Activated T-cell treated with anti-CD3 and anti-CD28 coated beads, Interleukin-2, amount 50 U/mL, for 1 hour (primary cell): ENCODE measurements around the gene TMEM132D.

ENCODE experiments used
- DNase-seq: peaks from one replicate; pipeline ENCODE4 v3.0.0-alpha.2; 2020

TMEM132D gene

DNA sequence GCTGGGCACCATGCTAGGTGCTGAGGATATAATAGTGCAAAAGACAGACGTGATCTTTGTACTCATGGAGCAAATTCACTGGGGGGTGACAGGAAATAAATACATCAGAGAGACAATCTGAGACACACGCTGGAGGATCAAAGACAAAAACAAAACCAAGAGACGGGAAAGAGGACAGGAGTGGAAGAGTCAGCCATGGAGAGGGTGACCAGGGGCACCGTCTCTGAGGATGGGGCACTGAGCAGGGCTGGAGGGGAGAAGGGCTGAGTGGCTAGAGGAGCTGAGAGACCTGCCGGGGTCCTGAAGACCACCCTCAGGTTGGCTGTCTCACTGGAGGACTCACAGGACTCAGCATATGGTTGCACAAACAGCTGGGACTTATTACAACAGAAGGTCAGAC, 81.9 kb downstream of the TMEM132D start:
- no peak for DNase-seq

DNA sequence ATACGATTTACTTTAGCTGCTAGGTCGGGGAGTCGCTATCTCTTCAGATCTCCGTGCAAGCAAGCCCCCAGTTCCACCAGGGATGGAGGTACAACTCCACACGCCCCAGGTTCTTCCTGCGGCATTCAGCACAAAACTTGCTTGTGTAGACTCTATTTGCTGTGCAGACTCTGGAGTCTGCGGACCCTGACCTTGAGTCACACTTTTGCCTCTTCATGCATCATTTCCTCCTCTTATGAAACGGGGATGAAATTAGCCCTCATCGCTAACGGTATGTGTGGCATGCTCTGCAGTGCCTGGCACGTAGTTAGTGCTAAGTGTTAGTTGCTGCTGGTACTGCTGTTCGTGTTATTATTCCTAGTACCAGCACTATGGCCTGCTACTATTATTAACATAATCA, 84.4 kb downstream of the TMEM132D start:
- no peak for DNase-seq

DNA sequence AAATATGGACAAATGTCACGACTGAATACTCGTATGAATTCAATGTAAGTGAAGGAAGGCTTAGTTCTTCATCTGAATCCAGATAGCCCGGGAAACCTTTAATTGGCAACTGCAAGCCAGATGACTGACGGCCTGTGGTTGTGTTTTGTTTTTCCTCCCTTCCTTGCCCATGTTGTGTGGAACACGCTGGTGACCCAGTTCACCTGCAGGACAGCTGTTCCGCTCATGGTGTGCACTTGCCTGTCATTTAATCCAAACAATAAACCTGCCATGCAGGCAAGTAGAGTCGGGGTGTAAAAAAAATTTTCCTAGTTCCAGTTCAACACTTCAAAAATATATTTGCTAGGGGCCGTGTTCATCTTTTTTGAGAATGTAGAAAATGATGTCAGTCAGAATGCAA, 88.0 kb downstream of the TMEM132D start:
- no peak for DNase-seq

DNA sequence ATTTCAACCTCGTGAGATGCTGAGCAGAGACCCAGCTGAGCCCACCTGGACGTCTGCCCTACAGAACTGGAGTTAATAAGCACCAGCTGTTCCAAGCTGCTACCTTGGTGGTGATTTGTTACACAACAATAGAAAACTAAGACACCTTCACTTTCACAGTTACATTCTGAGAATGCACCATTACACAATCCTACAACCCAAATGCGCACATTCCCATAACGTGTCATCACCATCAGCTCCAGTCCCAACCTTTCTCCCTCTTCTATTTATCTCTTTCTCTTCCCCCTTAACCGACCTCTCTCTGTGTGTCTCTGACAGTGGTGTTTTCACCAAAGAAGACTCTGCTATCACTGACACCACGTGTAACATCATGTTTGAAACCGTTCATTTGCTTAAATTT, 91.9 kb downstream of the TMEM132D start:
- no peak for DNase-seq

DNA sequence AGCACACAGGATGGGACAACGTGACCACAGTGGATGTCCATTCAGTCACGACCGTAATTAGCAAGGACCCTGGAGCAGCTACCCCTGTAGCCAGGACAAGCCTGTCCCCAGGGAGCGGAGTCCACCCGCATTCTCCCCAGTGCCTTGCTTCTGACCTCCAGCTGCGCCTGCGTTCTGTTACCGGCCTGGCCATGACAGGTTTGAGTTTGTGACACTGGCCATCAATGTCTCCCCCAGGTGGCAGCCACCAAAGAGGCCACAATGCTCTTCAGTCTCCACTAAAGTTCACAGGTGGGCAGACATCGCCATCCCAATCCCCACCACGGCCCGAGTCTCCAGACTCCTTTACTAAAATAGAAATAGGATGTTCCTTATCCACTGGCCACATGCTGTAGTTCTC, 96.7 kb downstream of the TMEM132D start:
- DNase-seq = no peak

DNA sequence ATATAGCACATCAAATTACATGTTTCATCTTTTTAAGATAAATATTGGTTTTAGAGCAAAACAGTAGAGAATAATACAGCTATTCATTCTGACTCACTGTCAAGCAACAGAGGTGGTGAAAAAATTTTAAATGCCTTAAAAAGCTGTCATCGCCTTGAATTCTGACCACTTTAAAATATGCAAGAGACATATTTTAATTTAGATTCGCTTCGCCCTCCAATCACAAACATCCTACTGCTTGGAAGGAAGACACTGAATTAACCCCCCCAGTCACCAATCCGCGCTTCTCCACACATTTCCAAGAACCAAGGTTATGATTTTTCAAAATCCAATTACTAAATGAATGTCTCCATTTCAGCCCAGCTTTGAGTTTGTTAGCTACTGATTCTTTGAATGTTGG, 112.4 kb downstream of the TMEM132D start:
- DNase-seq = no peak

DNA sequence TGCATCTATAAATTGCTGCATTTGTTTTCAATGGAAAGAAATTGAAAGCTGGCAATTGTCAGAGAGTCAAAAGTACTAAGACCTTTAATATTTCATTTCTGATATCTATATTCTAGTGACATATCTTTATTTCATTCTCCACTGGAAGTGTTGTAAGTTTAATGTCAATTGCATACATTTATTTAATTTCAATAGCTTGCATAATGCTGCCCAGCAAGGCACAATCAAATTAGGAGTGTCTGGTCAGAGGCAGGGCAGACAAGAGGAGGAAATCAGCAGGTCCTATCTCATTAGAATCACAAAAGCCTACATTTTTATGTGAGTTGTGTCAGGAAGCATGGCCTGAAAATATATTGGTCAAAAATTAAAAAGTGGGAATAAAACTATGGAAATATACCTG, 112.9 kb downstream of the TMEM132D start:
- no peak for DNase-seq

DNA sequence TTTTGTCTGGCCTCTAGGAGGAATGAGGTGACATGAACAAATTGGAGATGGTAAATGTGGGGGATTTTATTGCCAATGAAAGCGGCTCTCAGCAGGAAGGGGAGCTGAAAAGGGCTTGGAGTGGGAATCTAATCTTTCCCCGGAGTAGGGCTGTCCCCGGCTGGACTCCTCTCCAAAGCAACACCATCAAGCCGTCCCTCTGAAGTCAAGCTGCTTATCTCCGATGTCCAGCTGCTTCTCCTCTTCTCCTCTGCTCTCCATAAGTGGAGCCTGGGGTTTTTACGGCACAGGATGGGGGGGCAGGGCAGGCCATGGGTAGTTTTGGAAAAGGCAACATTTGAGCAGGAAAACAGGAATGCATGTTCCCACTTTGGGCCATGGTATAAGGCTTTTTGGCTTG, 113.5 kb downstream of the TMEM132D start:
- no peak for DNase-seq

DNA sequence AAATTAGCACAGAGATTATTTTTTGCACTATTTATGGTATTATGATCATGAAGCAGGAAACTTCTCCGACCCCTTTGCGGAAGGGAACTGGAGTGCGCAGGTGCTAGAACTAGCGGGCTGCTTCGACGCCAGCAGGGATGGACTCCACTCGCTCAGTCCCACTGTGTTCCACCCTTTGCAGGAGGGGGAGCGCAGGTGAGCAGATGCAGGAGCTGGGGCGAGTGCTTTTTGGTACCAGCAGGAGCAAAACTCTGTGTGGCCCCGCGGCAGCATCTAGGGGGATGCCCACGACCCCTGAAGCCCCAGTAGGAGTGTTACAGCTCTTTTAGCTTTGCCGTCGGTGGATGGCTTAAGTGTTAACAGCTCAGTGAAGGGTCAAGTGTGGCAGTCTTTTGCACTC, 113.9 kb downstream of the TMEM132D start:
- DNase-seq = no peak

DNA sequence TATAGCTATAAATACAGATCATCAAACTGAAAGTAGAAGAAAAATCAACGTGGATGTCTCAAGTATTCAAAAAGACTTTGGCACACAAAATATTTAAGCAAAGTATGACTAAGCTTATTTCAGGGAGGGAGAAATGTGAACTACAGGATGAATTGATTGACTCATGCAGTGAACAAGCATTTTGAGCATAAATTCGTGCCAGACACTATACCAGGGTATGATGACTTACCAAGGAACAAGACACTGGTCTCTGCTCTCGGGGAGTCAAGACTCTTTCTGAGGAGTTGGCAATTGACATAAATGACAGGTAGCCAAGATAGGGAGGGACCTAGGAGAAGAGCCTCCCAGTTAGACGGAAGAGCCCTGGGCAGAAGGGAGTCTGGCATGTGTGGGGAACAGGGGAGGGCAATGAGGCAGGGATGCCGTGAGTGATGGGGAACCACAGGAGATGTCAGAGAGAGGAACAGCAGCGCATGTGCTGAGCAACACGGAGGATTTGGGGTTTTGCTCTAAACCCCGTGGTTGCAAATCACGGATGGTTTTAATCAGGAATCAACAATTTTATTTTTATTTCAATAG, 115.2 kb downstream of the TMEM132D start:
- DNase-seq = no peak

DNA sequence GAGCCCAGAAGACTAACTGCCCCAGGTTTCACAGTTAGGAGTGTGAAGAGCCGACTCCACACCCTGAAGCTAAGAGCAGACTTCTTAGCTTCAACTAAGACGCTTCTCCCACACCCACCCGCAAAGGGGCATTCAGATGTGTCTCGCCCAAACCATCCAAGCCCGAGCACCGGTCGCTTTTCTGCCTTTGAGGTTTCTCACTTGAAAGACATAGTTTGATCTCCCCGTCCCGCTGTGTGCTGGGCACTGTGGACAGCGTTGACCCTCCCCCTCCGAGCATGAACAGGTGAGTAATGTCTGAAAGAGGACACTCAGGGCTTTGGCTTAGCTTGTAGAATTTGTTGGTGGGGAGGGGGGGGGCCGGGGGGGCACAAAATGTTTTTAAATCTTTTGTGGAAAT, 123.8 kb downstream of the TMEM132D start:
- DNase-seq = no peak

DNA sequence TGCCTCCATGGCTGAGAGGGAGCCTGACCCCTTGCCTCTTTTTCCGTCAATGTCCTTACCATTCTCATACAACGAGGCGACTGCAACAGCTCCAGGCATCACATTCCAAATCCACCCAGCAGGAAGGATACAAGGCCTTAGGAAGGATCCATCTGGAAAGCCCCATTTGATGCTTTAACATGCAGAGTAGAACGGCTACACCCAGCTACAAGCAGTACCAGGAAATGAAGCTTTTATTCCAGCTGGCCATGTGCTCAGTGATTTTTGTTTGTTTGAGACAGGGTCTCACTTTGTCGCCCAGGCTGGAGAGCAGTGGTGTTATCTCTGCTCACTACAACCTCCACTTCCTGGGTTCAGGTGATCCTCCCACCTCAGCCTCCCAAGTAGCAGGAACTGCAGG, 124.8 kb downstream of the TMEM132D start:
- DNase-seq = no peak

DNA sequence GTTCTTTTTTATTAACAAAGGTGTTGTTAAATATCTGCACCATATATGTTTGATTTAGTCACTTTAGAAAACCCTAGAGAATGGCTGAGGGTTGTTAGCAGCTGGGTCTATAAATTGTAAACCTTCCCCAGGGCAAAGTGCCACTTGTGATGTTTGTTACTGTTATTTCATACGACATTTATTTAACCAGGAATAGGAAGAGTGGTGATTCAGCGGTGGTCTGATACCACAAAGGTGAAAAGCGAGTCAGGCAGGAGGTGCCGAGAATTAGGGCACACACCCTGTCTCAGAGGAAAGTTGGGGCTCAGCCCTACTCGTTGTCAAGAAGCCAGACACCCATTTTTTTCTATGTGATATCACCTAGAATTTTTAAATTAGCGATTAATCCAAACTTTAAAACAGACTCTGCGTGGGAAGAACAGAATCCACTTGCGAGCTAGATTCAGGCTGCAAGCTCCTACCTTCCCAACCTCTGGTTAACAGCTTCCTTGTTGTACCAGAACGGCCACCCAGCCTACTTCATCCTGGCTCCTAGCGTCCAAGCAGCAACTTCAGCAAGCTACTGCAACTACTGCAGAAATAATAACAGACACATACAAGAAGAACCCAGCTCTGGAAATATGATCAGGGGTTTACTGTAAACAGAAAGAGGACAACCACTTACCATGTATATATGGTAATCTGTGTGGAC, 126.7 kb downstream of the TMEM132D start:
- no peak for DNase-seq

DNA sequence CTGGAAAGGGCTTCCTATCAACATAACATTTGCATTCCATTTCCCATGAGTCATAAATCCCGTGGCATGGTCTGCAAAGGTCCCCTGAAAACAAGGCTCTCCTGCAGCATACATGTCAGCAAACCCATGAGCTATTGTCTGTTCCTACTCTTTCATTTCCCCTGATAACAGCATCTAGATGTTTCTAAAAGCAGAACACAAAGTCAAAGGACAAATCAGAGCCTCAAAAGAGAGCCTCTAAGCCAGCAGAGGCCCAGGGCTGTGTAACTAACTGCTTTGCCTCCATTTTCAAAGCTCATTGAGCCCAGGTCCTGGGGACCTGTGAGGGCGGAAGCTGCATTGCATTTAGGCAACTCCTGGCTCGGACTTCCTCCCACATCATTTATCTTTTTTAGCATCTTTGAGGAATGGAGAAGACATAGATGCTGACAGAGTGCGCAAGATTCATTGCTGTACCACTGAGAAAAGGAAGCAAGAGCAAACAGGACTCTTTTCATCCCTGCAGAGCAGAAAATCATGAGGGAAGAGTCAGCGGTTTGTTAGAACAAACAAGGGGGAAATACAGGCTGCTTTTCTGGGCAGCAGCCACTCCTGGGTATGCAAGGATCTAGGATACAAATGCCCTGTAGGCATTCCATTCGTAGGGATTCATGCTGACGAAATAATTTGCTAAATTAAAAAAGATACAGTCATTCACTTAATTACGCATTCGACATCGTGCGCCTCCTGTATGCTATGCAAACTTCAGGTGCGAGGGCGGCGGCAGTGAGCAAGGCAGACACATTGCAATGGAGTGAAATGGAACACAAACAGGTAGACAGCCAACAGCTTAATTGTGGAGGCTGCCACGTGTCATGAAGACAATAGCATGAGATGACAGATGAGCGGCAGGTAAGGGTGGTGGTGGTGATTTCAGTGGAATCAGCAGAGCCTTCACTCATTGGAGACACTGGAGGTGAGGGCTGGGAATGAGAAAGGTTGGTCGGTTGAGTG, 131.0 kb downstream of the TMEM132D start:
- no peak for DNase-seq

DNA sequence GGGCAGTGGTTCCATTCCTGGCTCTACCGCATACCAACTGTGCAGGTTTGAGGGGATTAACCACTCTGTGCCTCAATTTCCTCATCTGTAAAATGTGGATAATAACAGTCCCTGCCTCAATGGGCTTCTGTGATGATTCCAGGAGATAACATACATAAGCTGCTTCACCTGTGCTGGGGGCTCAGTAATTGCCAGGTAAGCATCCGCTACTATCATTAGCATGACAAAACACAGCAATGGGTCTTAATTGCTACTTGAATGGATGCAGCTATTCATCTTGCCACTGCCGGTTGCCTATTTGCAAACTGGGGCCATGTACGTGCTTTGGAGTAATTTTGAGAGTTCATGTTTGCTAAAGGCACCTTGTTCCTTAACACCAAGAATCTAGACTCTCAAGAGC, 132.6 kb downstream of the TMEM132D start:
- DNase-seq = no peak

DNA sequence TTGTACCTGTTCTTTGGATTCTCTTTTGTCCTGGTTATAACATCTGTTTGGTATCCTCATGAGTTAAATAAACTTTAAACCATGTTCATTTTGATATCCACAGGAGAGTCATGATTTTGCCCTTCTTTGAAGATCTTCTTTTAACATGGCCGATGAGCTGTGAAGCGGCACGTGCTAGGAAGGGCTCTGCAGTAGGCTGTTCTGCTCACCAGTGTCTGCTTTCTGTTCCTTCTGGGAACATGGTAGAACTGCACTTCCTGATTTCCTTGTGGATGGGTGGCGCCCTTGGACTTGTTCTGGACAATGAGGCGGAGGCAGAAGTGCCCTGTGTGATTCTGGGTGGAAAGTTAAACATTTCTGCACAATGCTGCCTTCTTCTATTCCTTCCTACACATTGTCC, 138.1 kb downstream of the TMEM132D start:
- DNase-seq = no peak

DNA sequence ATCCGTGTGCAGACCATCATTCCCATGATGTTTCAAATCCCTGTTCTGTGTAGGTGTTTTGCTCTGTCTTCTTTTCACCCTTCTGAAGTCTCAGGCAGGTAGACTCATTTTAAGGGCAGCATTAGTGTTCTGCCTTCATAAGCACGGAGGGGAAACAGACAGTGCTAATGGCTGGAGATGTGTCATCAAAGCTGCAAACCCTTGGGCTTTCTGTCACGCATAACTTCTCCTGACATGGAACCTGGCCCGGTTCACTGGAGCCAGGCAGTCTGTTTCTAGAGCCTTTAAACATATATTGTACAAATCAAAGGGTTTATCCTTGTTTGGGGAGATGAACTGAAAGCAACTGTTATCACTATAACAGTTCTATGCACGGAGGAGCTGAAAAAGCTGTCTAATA, 141.4 kb downstream of the TMEM132D start:
- no peak for DNase-seq

DNA sequence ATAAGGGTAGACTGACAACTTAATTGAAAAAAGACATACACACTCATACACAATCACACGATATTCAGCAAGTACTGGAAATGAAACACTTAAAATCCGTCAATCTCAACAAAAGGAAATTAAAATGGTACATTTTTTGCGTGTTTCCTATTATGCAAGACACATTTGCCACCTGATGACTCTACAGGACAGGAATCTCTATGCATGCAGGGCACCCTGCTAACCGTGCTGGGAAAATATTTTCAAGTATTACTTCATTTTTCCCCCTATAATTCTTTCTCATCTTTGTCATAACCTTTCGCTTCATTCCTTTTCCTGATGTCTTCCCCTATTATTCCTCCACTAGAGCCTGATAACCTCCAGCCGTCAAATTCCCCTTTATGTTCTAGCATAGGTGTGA, 150.2 kb downstream of the TMEM132D start:
- no peak for DNase-seq

DNA sequence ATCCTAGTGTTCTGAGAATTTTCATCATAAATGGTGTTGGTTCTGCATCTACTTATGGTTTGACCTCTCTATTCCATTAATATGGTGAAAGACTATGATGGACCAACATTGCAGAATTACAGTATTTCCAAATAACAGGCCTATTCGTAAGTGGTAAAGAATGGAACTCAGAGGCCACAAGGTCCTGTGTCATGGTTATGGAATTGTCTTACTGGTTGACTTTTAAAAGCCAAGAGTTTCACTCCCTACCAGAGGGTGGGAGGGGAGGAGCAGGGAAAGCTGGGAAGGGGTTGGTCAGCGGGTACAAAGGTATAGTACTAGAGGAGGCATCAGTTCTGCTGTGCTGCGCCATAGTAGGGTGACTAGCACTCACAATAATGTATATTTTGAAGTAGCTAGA, 153.4 kb downstream of the TMEM132D start:
- no peak for DNase-seq

DNA sequence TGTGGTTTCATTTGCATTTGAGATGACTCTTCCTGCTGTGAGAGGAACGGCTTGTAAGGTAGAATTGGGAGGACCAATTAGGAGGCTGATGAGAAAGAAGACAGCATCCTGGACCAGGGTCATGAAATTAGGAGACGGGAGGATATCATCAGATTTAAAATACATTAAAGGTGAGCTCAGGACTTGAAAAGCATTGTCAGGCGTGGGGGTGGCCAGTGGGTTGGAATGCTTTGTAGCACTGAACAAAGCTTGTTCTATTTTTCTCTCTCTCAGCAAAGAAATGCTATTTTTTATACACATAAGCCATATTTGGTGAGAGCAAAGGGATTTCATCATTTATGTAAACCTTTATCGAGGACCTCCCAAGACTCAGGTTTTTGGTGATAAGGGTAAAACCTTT, 157.5 kb downstream of the TMEM132D start:
- no peak for DNase-seq

DNA sequence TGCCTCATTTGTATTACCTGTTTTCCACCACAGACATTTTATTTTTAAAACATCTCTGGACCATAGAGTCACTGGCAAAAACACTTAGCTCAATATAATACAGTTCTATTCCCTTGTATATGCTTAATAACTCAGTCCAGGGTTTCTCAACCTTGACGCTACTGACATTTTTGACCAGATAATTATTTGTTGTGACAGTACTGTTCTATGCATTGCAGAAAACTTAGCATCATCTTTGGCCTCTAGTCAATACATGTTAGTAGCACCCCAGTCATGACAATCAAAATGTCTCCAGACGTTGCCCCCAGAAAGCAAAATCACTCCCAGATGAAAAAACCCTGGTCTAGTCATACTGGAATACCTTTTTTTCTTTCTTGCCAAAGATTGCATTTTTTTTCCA, 174.7 kb downstream of the TMEM132D start:
- DNase-seq = no peak

DNA sequence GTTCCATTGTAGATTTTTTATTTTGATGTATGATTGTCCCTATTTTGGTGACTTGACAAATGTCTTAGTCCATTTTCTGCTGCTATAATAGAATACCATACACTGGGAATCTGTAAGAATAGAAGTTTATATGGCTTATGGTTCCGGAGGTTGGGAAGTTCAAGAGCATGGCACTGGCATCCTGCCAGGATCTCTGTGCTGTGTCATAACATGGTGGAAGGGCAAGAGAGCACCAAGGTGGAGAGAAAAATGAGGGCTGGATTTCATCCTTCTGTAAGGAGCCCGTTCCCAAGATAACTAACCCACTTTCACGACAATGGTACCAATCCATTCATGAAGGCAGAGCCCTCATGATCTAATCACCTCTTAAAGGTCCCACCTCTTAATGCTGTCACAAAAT, 176.7 kb downstream of the TMEM132D start:
- DNase-seq = no peak

DNA sequence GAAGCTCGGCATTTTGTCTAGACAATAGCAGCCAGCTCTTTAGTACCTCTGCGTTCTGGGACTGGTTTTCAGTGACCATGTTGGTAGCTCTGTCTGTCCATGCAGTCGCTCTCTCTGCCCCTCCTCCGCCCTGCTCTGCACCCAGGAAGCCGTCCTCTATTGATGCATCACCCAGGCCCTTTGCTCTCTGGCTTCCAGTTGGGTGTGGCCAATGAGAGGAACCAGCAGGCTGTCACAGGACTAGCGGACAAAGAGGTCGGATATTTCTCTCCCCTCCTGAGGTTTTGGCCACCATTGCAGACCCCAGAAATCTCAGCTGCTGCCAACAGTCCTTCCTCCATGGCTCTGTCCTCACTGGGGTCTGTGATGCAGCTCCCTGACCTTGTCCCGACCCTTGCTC, 180.6 kb downstream of the TMEM132D start:
- DNase-seq = no peak

DNA sequence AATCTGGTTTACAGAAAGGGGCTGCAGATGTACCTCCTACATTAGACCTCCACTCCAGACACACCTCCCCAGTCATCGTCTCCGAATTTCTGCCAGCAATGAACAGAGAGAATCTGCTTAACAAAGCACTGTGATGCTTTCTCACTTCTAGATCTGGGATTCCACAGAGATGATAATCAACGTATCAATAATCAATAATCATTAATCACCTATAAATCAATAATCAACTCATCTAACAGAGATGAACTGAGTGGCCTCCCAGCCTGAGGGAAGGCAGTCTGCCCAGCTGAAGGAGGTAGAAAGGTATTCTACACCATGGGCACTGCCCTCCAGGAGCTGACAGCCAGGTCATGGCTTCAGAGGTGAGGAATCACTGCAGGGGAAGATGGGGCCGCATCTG, 183.2 kb downstream of the TMEM132D start:
- no peak for DNase-seq
